Tibial nerve (tissue), 4 donors: ENCODE data around the gene RFPL1.

Source experiments
- CTCF ChIP-seq, 5 experiments: fragments of 200-600 bp in 3 of 5; fragments of 450-650 bp in 2 of 5; sonication (generic) in 3 of 5; IDR thresholded peaks; one replicate each; pipeline ENCODE4 v1.5.1; 2016 to 2019; ENCODE audit warnings: antibody characterized with exemption in 5 of 5, mild to moderate bottlenecking in 3 of 5, moderate library complexity in 2 of 5
- EP300 ChIP-seq, 2 donors: sonication (generic); formaldehyde crosslinking; IDR thresholded peaks; one replicate each; pipeline ENCODE4 v1.6.1; 2017; ENCODE audit warnings: antibody characterized with exemption in 2 of 2, mild to moderate bottlenecking in 1 of 2

- TF ChIP-seq EP300 (IDR thresholded peaks at IDR 0.05) (no peak), CTCF (IDR thresholded peaks at IDR 0.05) (no peak)
These were observed 40.2 kb downstream of the RFPL1 start for GRCh38 chr22:29478326-29479276.
